H9 (cell line): ENCODE measurements around the gene ZNF205. TPM values are rescaled to one million over a fixed set of nuclear protein-coding genes. Genes with fewer than 3 reads are reported as not detected.

Experiments used
- DNase-seq: peaks from one replicate; pipeline ENCODE4 v3.0.0-alpha.2; 2017
- H2AFZ ChIP-seq: one replicate; pipeline ENCODE4 v1.6.1; 2013; ENCODE audit warnings: mild to moderate bottlenecking, low read length, control low read depth, moderate library complexity
- H2AK5ac ChIP-seq: 2 replicates; pipeline ENCODE4 v1.6.1; 2013; ENCODE audit warnings: low read length, control low read depth, mixed read lengths; ENCODE audit not compliant: insufficient read length
- H2BK120ac ChIP-seq: one replicate; pipeline ENCODE4 v1.6.1; 2013; ENCODE audit warnings: low read depth, mild to moderate bottlenecking, low read length, control low read depth, inconsistent platforms; ENCODE audit not compliant: poor library complexity, severe bottlenecking
- H2BK12ac ChIP-seq: 2 replicates; pipeline ENCODE4 v1.6.1; 2013; ENCODE audit warnings: low read length, control low read depth, mixed read lengths, low read depth; ENCODE audit not compliant: insufficient read length
- H2BK15ac ChIP-seq: 2 replicates; pipeline ENCODE4 v1.6.1; 2013; ENCODE audit warnings: low read depth, low read length, control low read depth
- H2BK20ac ChIP-seq: one replicate; pipeline ENCODE4 v1.6.1; 2013; ENCODE audit warnings: low read depth, mild to moderate bottlenecking, low read length, control low read depth, inconsistent platforms; ENCODE audit not compliant: poor library complexity, severe bottlenecking
- H2BK5ac ChIP-seq: 2 replicates; pipeline ENCODE4 v1.6.1; 2013; ENCODE audit warnings: low read length, control low read depth, mixed read lengths; ENCODE audit not compliant: insufficient read length
- H3K14ac ChIP-seq: 2 replicates; pipeline ENCODE4 v1.6.1; 2013; ENCODE audit warnings: low read length, control low read depth; ENCODE audit not compliant: insufficient read depth
- H3K18ac ChIP-seq: 2 replicates; pipeline ENCODE4 v1.6.1; 2013; ENCODE audit warnings: low read depth, mild to moderate bottlenecking, mixed read lengths, low read length, control low read depth; ENCODE audit not compliant: insufficient read length
- H3K23ac ChIP-seq: 2 replicates; pipeline ENCODE4 v1.6.1; 2013; ENCODE audit warnings: low read length, control low read depth, mixed read lengths, low read depth; ENCODE audit not compliant: insufficient read length
- H3K23me2 ChIP-seq: 2 replicates; pipeline ENCODE4 v1.6.1; 2013; ENCODE audit warnings: low read depth, mild to moderate bottlenecking, mixed read lengths, low read length, control low read depth; ENCODE audit not compliant: insufficient read length, poor library complexity, severe bottlenecking
- H3K27ac ChIP-seq: 2 replicates; pipeline ENCODE4 v1.5.1; 2013; ENCODE audit warnings: low read length, control low read depth, mixed read lengths, low read depth; ENCODE audit not compliant: insufficient read length
- H3K27me3 ChIP-seq: 2 replicates; pipeline ENCODE4 v1.6.1; 2013; ENCODE audit warnings: low read length, control low read depth, inconsistent platforms; ENCODE audit not compliant: insufficient read depth
- H3K4ac ChIP-seq: 2 replicates; pipeline ENCODE4 v1.6.1; 2013; ENCODE audit warnings: low read depth, mild to moderate bottlenecking, control low read depth, inconsistent platforms, low read length, moderate library complexity
- H3K4me1 ChIP-seq: 2 replicates; pipeline ENCODE4 v1.6.1; 2013; ENCODE audit warnings: low read length, control low read depth, inconsistent platforms; ENCODE audit not compliant: insufficient read depth
- H3K4me2 ChIP-seq: 2 replicates; pipeline ENCODE4 v1.6.1; 2013; ENCODE audit warnings: low read length, control low read depth, mixed read lengths; ENCODE audit not compliant: insufficient read length, insufficient read depth
- H3K56ac ChIP-seq: 2 replicates; pipeline ENCODE4 v1.6.1; 2013; ENCODE audit warnings: low read depth, mild to moderate bottlenecking, mixed read lengths, low read length, control low read depth; ENCODE audit not compliant: insufficient read length
- H3K79me1 ChIP-seq: 2 replicates; pipeline ENCODE4 v1.6.1; 2013; ENCODE audit warnings: low read depth, mild to moderate bottlenecking, moderate library complexity, low read length, control low read depth, inconsistent platforms; ENCODE audit not compliant: insufficient read depth, poor library complexity, severe bottlenecking
- H3K79me2 ChIP-seq: 2 replicates; pipeline ENCODE4 v1.6.1; 2013; ENCODE audit warnings: low read length, control low read depth, inconsistent platforms; ENCODE audit not compliant: insufficient read depth
- H3K9ac ChIP-seq: 2 replicates; pipeline ENCODE4 v1.6.1; 2013; ENCODE audit warnings: low read length, control low read depth, mixed read lengths; ENCODE audit not compliant: insufficient read length; ENCODE audit errors: extremely low read depth
- H3K9me3 ChIP-seq: one replicate; pipeline ENCODE4 v1.6.1; 2013; ENCODE audit warnings: low read depth, low read length, inconsistent platforms; ENCODE audit not compliant: control insufficient read depth
- H3T11ph ChIP-seq: one replicate; pipeline ENCODE4 v1.6.1; 2013; ENCODE audit warnings: mild to moderate bottlenecking, low read length, control low read depth, inconsistent platforms
- H4K20me1 ChIP-seq: one replicate; pipeline ENCODE4 v1.6.1; 2013; ENCODE audit not compliant: control insufficient read depth, insufficient read length, insufficient read depth
- H4K5ac ChIP-seq: 2 replicates; pipeline ENCODE4 v1.6.1; 2013; ENCODE audit warnings: low read depth, mild to moderate bottlenecking, mixed read lengths, low read length, control low read depth; ENCODE audit not compliant: insufficient read length
- H4K8ac ChIP-seq: replicated peaks from 2 replicates; pipeline ENCODE4 v1.6.1; 2013; ENCODE audit warnings: low read length, control low read depth, mixed read lengths, low read depth; ENCODE audit not compliant: insufficient read length
- H4K91ac ChIP-seq: 2 replicates; pipeline ENCODE4 v1.6.1; 2013; ENCODE audit warnings: low read depth, mild to moderate bottlenecking, moderate library complexity, mixed read lengths, low read length, control low read depth; ENCODE audit not compliant: insufficient read length
- H3K27ac Mint-ChIP-seq, 3 experiments: 2 replicates in 2 of 3; 3 replicates in 1 of 3; pipeline ENCODE4 v1.8.0; 2020 to 2021; ENCODE audit warnings: mixed read lengths in 3 of 3, mild to moderate bottlenecking in 1 of 3, moderate library complexity in 1 of 3
- H3K27me3 Mint-ChIP-seq: 2 replicates; pipeline ENCODE4 v1.8.0; 2021; ENCODE audit warnings: low read depth, mild to moderate bottlenecking, moderate library complexity, mixed read lengths
- H3K36me3 Mint-ChIP-seq, 3 experiments: 2 replicates in 2 of 3; 3 replicates in 1 of 3; pipeline ENCODE4 v1.8.0; 2020 to 2021; ENCODE audit warnings: low read depth in 3 of 3, mixed read lengths in 3 of 3; ENCODE audit not compliant: insufficient read depth in 1 of 3
- H3K4me1 Mint-ChIP-seq, 2 experiments: 2 replicates each; pipeline ENCODE4 v1.8.0; 2020; ENCODE audit warnings: mixed read lengths in 2 of 2
- H3K4me3 Mint-ChIP-seq, 2 experiments: 2 replicates in 1 of 2; 3 replicates in 1 of 2; pipeline ENCODE4 v1.8.0; 2020 to 2021; ENCODE audit warnings: mild to moderate bottlenecking in 2 of 2, mixed read lengths in 2 of 2, moderate library complexity in 1 of 2
- H3K9me3 Mint-ChIP-seq, 2 experiments: 2 replicates in 1 of 2; 3 replicates in 1 of 2; pipeline ENCODE4 v1.8.0; 2020; ENCODE audit warnings: mild to moderate bottlenecking in 2 of 2, mixed read lengths in 2 of 2, moderate library complexity in 1 of 2
- WGBS: extraction: QIAGEN DNeasy Blood & Tissue Kit; methylation state at CpG from one replicate; pipeline ENCODE4 v1.1.7; 2013; ENCODE audit warnings: missing lambda C conversion rate, low lambda C conversion rate, mixed read lengths; ENCODE audit not compliant: insufficient read length; ENCODE audit errors: extremely low coverage; 5-methylcytosine and 5-hydroxymethylcytosine counted together
- total RNA-seq: library from RNA; stranded (reverse); gene quantifications from 2 replicates; pipeline ENCODE4 v1.2.1, GENCODE V29; 2021
- TF ChIP-seq, protein P1 (sequence below): fragments of 200-600 bp; sonication (generic); conservative IDR thresholded peaks from 3 replicates; pipeline ENCODE4 v1.8.0; 2021; ENCODE audit warnings: antibody characterized with exemption, mild to moderate bottlenecking

Gene ZNF205
- total RNA-seq, 1 experiment from 2014 or later: 16.8 TPM

- DNase-seq: peak; percentile 84
- Histone ChIP-seq H2AK5ac (no peak overlapping the region), H3K27me3 (no peaks in the 10 kb centered on the region), H3K4me2 (peak overlapping the region; percentile 76), H2BK12ac (no peak overlapping the region), H3K56ac (no peak overlapping the region), H2BK120ac (no peak overlapping the region), H2BK15ac (no peak overlapping the region), H3T11ph (no peak overlapping the region), H3K4ac (no peak overlapping the region), H3K4me1 (no peaks in the 10 kb centered on the region), H2BK20ac (no peak overlapping the region), H3K14ac (no peak overlapping the region), H4K8ac (no peak overlapping the region), H2BK5ac (no peak overlapping the region), H3K79me1 (no peaks in the 10 kb centered on the region), H4K20me1 (no peaks in the 10 kb centered on the region), H3K9me3 (no peaks in the 10 kb centered on the region), H2AFZ (no peak overlapping the region), H3K9ac (peak overlapping the region; percentile 48), H3K23ac (no peak overlapping the region), H3K27ac (no peak overlapping the region), H3K23me2 (peaks cover 13% of the 10 kb centered on the region), H4K5ac (no peak overlapping the region), H4K91ac (no peak overlapping the region), H3K79me2 (no peaks in the 10 kb centered on the region), H3K18ac (peak overlapping the region; percentile 32)
- Mint-ChIP-seq H3K4me3 (peak overlapping the region; percentile 85 to 90), H3K27me3 (peaks cover 47% of the 10 kb centered on the region), H3K4me1 (peaks cover 7 to 12% of the 10 kb centered on the region in 2 experiments), H3K36me3 (no peaks in the 10 kb centered on the region; a peak in 1 of 7 replicates), H3K9me3 (peaks cover 3 to 8% of the 10 kb centered on the region in 2 experiments; a peak in 2 of 5 replicates), H3K27ac (peak overlapping the region in 2 of 3 experiments; percentile 44 to 72; a peak in 3 of 7 replicates)
- TF ChIP-seq, protein P1, sequence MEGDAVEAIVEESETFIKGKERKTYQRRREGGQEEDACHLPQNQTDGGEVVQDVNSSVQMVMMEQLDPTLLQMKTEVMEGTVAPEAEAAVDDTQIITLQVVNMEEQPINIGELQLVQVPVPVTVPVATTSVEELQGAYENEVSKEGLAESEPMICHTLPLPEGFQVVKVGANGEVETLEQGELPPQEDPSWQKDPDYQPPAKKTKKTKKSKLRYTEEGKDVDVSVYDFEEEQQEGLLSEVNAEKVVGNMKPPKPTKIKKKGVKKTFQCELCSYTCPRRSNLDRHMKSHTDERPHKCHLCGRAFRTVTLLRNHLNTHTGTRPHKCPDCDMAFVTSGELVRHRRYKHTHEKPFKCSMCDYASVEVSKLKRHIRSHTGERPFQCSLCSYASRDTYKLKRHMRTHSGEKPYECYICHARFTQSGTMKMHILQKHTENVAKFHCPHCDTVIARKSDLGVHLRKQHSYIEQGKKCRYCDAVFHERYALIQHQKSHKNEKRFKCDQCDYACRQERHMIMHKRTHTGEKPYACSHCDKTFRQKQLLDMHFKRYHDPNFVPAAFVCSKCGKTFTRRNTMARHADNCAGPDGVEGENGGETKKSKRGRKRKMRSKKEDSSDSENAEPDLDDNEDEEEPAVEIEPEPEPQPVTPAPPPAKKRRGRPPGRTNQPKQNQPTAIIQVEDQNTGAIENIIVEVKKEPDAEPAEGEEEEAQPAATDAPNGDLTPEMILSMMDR: peak; percentile 66
- no CpG with 5 or more reads among the region's 41 CpGs for WGBS
Observed at GRCh38 chr16:3149630-3150345, 37.4 kb downstream of the ZNF205 start.
